Lower leg skin (tissue), 3 donors: Measurements from ENCODE around the gene PDE3A.

Experiments used
- CTCF ChIP-seq, 3 donors: fragments of 450-650 bp; IDR thresholded peaks; one replicate each; pipeline ENCODE4 v1.5.1; 2016; ENCODE audit warnings: antibody characterized with exemption in 3 of 3, mild to moderate bottlenecking in 3 of 3, moderate library complexity in 2 of 3
- POLR2A ChIP-seq, 2 donors: fragments of 450-650 bp; IDR thresholded peaks; one replicate each; pipeline ENCODE4 v1.6.1; 2016 to 2017; ENCODE audit warnings: antibody characterized with exemption in 2 of 2, mild to moderate bottlenecking in 1 of 2, moderate library complexity in 1 of 2

DNA sequence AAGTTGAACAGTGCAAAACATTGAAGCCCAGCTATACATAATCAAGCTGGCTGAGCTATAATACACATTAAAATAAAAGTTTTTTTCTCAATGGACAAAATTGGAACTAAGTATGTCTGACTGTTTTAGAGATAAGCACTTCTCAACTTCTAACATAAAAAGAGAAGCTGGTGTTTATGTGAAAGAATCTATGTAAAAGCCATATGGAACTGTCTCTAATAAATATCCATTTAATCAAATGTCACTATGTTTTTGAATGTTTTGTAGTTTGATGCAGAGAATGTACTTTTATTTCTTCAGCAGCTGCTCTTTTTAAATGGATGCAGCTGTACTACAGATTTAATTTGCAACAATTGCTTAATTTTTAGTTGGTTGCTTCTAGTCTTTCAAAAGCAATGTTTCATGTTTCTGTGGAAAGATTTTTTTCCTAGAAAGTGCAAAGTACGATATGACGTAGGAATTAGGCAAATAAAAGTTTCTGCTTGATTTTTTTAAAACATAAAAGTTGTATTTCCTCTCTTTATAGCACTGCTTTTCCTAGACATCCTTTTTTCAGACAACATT is 114.2 kb downstream of the PDE3A start:
- TF ChIP-seq POLR2A (IDR thresholded peaks at IDR 0.05), result no peak
- TF ChIP-seq CTCF (IDR thresholded peaks at IDR 0.05), result no peak
